Measurements from ENCODE around the gene KCNG2. TPM values are rescaled to one million over a fixed set of nuclear protein-coding genes. Genes with fewer than 3 reads are reported as not detected.

Gene KCNG2
- total RNA-seq, 1 donor from 2014 or later, result not detected

DNA sequence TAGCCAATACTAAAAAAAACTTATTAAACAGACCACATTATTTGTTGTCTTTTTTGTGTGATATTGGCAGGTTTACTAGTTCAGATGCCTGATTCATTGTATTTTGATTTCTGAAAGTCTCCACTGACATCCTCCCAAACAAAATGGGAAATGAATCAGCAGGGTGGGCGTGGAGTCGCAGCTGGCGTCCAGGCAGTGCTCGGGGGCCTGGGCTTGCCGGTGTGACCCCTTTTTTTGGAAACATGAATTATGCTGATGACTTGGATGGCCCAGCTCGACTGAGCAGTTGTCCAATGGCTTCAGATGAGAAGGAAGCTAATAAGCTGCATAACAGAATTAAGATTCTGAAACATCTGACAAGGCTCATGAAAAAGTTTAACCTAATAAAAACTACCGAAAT lies 1.7 kb upstream of the KCNG2 start:
- H3K4me1 Mint-ChIP-seq (ENCODE audit: low read depth), result peaks cover 16% of the 10 kb centered on the region
- H3K4me3 Mint-ChIP-seq (ENCODE audit: low read depth), result peak overlapping the region; percentile 39
- no peaks in the 10 kb centered on the region for H3K36me3 Mint-ChIP-seq (ENCODE audit: insufficient read depth)
- H3K9me3 Mint-ChIP-seq (ENCODE audit: low read depth), result no peaks in the 10 kb centered on the region
- no peak for DNase-seq (ENCODE audit: low spot score, unreplicated experiment)
- H3K27ac Mint-ChIP-seq, result no peak overlapping the region
- H3K27me3 Mint-ChIP-seq, result peaks cover 87% of the 10 kb centered on the region
- TF ChIP-seq, protein P1, sequence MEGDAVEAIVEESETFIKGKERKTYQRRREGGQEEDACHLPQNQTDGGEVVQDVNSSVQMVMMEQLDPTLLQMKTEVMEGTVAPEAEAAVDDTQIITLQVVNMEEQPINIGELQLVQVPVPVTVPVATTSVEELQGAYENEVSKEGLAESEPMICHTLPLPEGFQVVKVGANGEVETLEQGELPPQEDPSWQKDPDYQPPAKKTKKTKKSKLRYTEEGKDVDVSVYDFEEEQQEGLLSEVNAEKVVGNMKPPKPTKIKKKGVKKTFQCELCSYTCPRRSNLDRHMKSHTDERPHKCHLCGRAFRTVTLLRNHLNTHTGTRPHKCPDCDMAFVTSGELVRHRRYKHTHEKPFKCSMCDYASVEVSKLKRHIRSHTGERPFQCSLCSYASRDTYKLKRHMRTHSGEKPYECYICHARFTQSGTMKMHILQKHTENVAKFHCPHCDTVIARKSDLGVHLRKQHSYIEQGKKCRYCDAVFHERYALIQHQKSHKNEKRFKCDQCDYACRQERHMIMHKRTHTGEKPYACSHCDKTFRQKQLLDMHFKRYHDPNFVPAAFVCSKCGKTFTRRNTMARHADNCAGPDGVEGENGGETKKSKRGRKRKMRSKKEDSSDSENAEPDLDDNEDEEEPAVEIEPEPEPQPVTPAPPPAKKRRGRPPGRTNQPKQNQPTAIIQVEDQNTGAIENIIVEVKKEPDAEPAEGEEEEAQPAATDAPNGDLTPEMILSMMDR (IDR thresholded peaks at IDR 0.05; ENCODE audit: unreplicated experiment), result no peak

DNA sequence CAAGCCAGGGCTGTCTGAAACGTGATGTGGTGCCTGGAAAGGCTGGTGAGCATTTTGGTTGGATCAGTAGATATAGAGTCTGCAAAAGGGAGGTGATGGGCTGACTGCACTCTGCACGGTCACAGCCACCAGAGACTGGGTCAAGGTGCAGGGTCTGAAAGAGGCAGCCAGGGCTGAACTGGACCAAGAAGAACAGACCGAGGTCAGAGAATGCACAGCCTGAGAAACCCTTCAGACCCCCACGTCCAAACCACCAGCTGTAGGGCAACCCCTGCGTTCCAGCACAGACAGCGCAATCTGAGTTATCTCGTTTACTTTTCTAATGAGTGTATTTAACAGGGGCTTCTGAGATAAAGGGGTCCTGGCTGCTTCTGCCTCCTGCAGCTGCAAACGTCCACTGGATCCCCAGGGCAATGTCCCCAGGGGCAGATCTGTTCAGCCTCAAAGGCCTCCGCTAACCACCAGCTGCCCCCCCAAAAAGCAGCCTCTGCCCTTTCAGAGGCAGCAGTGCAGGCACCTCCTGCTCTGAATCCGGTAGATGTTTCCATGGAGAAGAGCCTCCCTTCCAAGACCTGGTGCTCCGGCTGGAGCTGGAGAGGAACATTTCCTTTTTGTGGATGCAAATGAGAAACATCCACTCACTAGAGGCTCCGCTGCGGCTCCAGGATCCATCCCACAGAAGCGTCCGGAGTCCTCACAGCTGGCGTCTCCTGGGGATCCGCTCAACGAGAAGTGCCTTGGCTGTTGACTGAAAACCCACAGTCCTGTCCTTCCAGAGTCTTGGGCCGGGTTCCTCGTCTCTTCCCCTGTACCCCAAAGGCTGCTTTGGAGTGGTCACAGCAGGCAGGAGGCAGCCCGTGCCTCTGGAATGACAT lies 970 bp upstream of the KCNG2 start:
- peak overlapping the region; percentile 67 for H3K4me3 Mint-ChIP-seq (ENCODE audit: low read depth)
- no peak for DNase-seq (ENCODE audit: low spot score, unreplicated experiment)
- peaks cover 87% of the 10 kb centered on the region for H3K27me3 Mint-ChIP-seq
- no peak overlapping the region for H3K27ac Mint-ChIP-seq
- H3K36me3 Mint-ChIP-seq (ENCODE audit: insufficient read depth), result no peaks in the 10 kb centered on the region
- no peaks in the 10 kb centered on the region for H3K9me3 Mint-ChIP-seq (ENCODE audit: low read depth)
- TF ChIP-seq, protein P1 (IDR thresholded peaks at IDR 0.05; ENCODE audit: unreplicated experiment), result no peak
- H3K4me1 Mint-ChIP-seq (ENCODE audit: low read depth), result peaks cover 16% of the 10 kb centered on the region

DNA sequence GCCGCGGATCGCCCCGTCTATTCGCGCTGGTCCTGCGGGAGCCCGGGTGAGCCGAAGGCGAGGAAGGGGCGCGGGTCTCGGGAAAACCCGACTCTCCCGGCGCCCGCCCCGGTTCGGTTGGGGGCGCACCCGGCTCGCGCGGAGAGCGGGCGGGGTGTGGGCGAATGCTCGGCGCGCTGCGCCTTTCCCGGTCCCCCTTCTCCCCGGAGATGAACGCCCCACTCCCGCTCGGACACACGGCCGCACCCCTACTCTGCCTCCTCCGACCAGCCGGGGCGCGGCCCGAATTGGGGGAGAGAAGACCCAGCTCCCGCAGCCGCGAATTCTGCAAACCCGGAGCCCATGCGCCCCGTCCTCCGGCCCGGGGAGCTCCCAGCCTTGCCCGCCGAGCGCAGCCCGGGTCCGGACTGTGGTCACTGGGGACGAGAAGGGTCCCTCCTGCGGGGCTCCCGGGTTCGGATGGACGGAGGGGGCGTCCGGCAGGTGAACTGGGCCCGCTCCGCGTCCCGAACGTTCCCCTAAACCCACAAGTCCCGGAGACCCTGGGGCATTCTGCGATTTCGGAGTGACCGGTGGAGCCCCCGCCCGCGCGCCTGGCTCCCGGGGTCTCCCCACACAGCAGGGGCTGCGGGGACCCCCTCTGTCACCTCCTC lies 734 bp downstream of the KCNG2 start:
- Mint-ChIP-seq H3K27me3 (peaks cover 84% of the 10 kb centered on the region), H3K36me3 (ENCODE audit: insufficient read depth) (no peaks in the 10 kb centered on the region), H3K9me3 (ENCODE audit: low read depth) (no peaks in the 10 kb centered on the region), H3K27ac (no peak overlapping the region), H3K4me1 (ENCODE audit: low read depth) (peaks cover 16% of the 10 kb centered on the region), H3K4me3 (ENCODE audit: low read depth) (peak overlapping the region; percentile 61)
- DNase-seq (ENCODE audit: low spot score, unreplicated experiment), result no peak
- TF ChIP-seq, protein P1 (IDR thresholded peaks at IDR 0.05; ENCODE audit: unreplicated experiment), result no peak

DNA sequence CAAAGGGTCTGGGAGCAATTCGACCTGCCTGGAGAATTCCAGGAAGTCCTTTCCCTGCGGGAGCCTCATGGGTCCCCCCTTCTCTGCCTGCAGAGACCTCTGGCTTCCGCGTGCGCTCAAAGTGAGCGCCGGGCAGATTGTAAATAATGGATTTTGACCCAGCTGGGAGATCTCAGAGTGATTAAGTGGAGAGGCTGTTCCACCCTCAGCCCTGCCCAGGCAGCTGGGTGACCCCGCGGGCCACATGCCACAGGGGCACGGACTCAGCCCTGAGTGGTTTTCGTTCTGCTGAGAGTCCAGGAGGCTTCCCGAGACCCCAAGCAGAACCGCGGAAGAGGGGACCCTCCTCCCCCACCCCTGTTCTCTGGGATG lies 1.2 kb downstream of the KCNG2 start:
- H3K9me3 Mint-ChIP-seq (ENCODE audit: low read depth), result no peaks in the 10 kb centered on the region
- TF ChIP-seq, protein P1 (IDR thresholded peaks at IDR 0.05; ENCODE audit: unreplicated experiment), result no peak
- DNase-seq (ENCODE audit: low spot score, unreplicated experiment), result no peak
- no peak overlapping the region for H3K27ac Mint-ChIP-seq
- H3K27me3 Mint-ChIP-seq, result peaks cover 84% of the 10 kb centered on the region
- H3K36me3 Mint-ChIP-seq (ENCODE audit: insufficient read depth), result no peaks in the 10 kb centered on the region
- peak overlapping the region; percentile 61 for H3K4me3 Mint-ChIP-seq (ENCODE audit: low read depth)
- peaks cover 16% of the 10 kb centered on the region for H3K4me1 Mint-ChIP-seq (ENCODE audit: low read depth)

DNA sequence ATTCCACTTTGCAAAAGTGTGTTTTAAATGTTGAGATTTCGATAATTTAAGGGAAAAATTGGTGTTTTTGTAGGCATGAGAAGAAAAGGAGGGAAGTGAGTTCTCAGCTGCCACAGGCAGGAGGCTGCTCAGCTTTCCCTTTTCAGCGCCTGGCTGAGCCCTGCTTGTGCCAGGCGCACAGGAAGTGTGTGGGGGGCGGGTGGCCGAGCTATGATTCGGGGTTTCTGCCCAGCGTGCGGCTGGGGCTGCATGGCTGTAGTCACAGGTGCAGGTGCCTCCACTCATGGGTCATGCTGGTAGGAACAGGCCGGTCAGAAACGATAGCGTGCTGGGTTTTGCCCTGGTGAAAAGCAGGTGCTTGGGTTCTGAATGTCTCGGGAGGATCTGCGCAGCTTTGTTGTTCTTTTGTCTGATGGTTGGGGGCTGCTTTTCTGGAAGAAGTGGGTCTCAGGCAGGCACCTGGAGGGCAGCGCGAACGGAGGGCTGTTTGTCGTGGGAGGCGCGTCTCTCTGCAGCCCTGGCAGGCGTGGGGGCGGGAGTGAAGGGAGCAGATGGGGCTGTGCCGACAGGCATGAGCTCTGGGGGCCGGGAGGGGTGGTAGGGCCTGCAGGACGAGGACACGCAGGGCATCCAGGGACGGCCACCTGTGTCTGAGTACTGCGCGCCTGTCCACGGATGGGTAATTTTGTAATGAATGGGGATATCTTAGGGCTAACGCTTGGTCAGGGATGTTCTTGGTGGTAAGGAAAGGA lies 2.1 kb downstream of the KCNG2 start:
- no peaks in the 10 kb centered on the region for H3K9me3 Mint-ChIP-seq (ENCODE audit: low read depth)
- H3K4me3 Mint-ChIP-seq (ENCODE audit: low read depth), result no peak overlapping the region
- DNase-seq (ENCODE audit: low spot score, unreplicated experiment), result no peak
- TF ChIP-seq, protein P1 (IDR thresholded peaks at IDR 0.05; ENCODE audit: unreplicated experiment), result no peak
- H3K27ac Mint-ChIP-seq, result peak overlapping the region; percentile 29
- peaks cover 16% of the 10 kb centered on the region for H3K4me1 Mint-ChIP-seq (ENCODE audit: low read depth)
- peaks cover 77% of the 10 kb centered on the region for H3K27me3 Mint-ChIP-seq
- H3K36me3 Mint-ChIP-seq (ENCODE audit: insufficient read depth), result no peaks in the 10 kb centered on the region
